GM12878 (cell line): ENCODE results near the gene STAG1. TPM values are rescaled to one million over a fixed set of nuclear protein-coding genes. Genes with fewer than 3 reads are reported as not detected.

Experiments
- ATAC-seq: fragments of 200-7000 bp; cut with Tn5 transposase; 3 replicates; pipeline ENCODE4 v1.9.1; 2020; ENCODE audit warnings: mild to moderate bottlenecking, moderate library complexity
- BruUV-seq: library from RNA; stranded (reverse); fragments of 400-500 nt; replicated peaks from 2 replicates; lab custom pipeline; 2021; lab: Mats Ljungman, UMichigan
- CTCF ChIA-PET: fragments of 300-600 bp; sonication (Branson Sonifier 250); formaldehyde crosslinking; extraction: SDS; loops from one replicate; lab custom pipeline; 2021; ENCODE audit warnings: inconsistent platforms; lab: Yijun Ruan, JAX
- POLR2A ChIA-PET: fragments of 350-600 bp; formaldehyde crosslinking; extraction: SDS; loops from one replicate; lab custom pipeline; 2021; ENCODE audit warnings: inconsistent platforms; lab: Charles Lee
- RAD21 ChIA-PET: fragments of 300-600 bp; sonication (Branson Sonifier 250); formaldehyde crosslinking; loops from one replicate; lab custom pipeline; 2023; ENCODE audit warnings: antibody characterized with exemption; ENCODE audit not compliant: unreplicated experiment; lab: Charles Lee
- SMC1A ChIA-PET: fragments of 300-600 bp; sonication (Branson Sonifier 250); formaldehyde crosslinking; loops from one replicate; lab custom pipeline; 2023; ENCODE audit not compliant: unreplicated experiment, uncharacterized antibody; lab: Charles Lee
- DNase-seq: peaks from one replicate; pipeline ENCODE4 v3.0.0-alpha.2; 2011; ENCODE audit warnings: low read depth, low spot score
- FAIRE-seq: peaks from 3 replicates; lab custom pipeline; 2011; peaks lifted over from hg19 to GRCh38; lab: Jason Lieb, UNC
- H2AFZ ChIP-seq: 2 replicates; pipeline ENCODE4 v1.6.0; 2011; ENCODE audit warnings: low read depth, low read length, control low read depth; ENCODE audit not compliant: control insufficient read depth
- H3K27ac ChIP-seq: 2 replicates; pipeline ENCODE4 v1.5.1; 2011; ENCODE audit warnings: control low read depth; ENCODE audit not compliant: control insufficient read depth, insufficient read depth
- H3K27me3 ChIP-seq, 2 experiments: replicated peaks in 1 of 2; 2 replicates each; pipeline versions ENCODE4 v1.6.0 to v1.6.1; 2011; ENCODE audit warnings: low read length in 1 of 2; ENCODE audit not compliant: control insufficient read depth in 2 of 2, insufficient read depth in 2 of 2
- H3K36me3 ChIP-seq, 2 experiments: 2 replicates each; pipeline ENCODE4 v1.5.1; 2011; ENCODE audit warnings: low read length in 1 of 2; ENCODE audit not compliant: control insufficient read depth in 2 of 2, insufficient read depth in 2 of 2
- H3K4me1 ChIP-seq: 2 replicates; pipeline ENCODE4 v1.6.1; 2011; ENCODE audit warnings: mild to moderate bottlenecking, low read length, moderate library complexity, mixed read lengths; ENCODE audit not compliant: control insufficient read depth, insufficient read depth
- H3K4me2 ChIP-seq: 2 replicates; pipeline ENCODE4 v1.6.0; 2011; ENCODE audit warnings: control low read depth; ENCODE audit not compliant: control insufficient read depth, insufficient read depth
- H3K4me3 ChIP-seq: fragments of 200-600 bp; sonication (generic); 2 replicates; pipeline ENCODE4 v1.5.1; 2016
- H3K79me2 ChIP-seq: 2 replicates; pipeline ENCODE4 v1.6.0; 2011; ENCODE audit warnings: low read length; ENCODE audit not compliant: control insufficient read depth, insufficient read depth
- H3K9ac ChIP-seq: 2 replicates; pipeline ENCODE4 v1.8.0; 2011; ENCODE audit warnings: low read length, control low read depth, mixed read lengths; ENCODE audit not compliant: control insufficient read depth, insufficient read depth
- H3K9me3 ChIP-seq: replicated peaks from 3 replicates; pipeline ENCODE4 v1.5.1; 2011; ENCODE audit warnings: mild to moderate bottlenecking, low read length; ENCODE audit not compliant: control insufficient read depth, insufficient read depth
- H4K20me1 ChIP-seq: 2 replicates; pipeline ENCODE4 v1.6.0; 2011; ENCODE audit not compliant: control insufficient read depth, insufficient read depth
- ATF2 ChIP-seq: IDR thresholded peaks from 2 replicates; pipeline ENCODE4 v1.6.1; 2012; ENCODE audit warnings: low read length, inconsistent platforms
- BACH1 ChIP-seq: fragments of 450-650 bp; IDR thresholded peaks from 2 replicates; pipeline ENCODE4 v1.6.1; 2017; ENCODE audit warnings: mild to moderate bottlenecking, borderline replicate concordance
- CBX3 ChIP-seq: fragments of 200-600 bp; sonication (generic); IDR thresholded peaks from 2 replicates; pipeline ENCODE4 v1.6.1; 2016; ENCODE audit warnings: low read depth, borderline replicate concordance
- CREB1 ChIP-seq: IDR thresholded peaks from 2 replicates; pipeline ENCODE4 v1.6.1; 2012; ENCODE audit warnings: low read depth, mild to moderate bottlenecking, inconsistent platforms
- E2F4 ChIP-seq: IDR thresholded peaks from 2 replicates; pipeline ENCODE4 v1.6.1; 2012; ENCODE audit warnings: low read depth, low read length, improper control_type of control experiment
- ESRRA ChIP-seq: IDR thresholded peaks from 2 replicates; pipeline ENCODE4 v1.6.1; 2012; ENCODE audit warnings: mild to moderate bottlenecking, low read length, improper control_type of control experiment
- GATAD2B ChIP-seq: fragments of 450-650 bp; conservative IDR thresholded peaks from 2 replicates; pipeline ENCODE4 v1.6.1; 2017; ENCODE audit warnings: low read depth, mild to moderate bottlenecking, moderate library complexity
- IRF3 ChIP-seq: fragments of 450-650 bp; IDR thresholded peaks from 2 replicates; pipeline ENCODE4 v1.6.1; 2014; ENCODE audit warnings: mild to moderate bottlenecking
- LARP7 ChIP-seq: fragments of 450-650 bp; IDR thresholded peaks from 2 replicates; pipeline ENCODE4 v1.6.1; 2017; ENCODE audit warnings: mild to moderate bottlenecking
- MEF2A ChIP-seq: IDR thresholded peaks from 2 replicates; pipeline ENCODE4 v1.6.1; 2011; ENCODE audit warnings: low read depth, mild to moderate bottlenecking, low read length, moderate library complexity; ENCODE audit not compliant: insufficient read depth
- MTA2 ChIP-seq: fragments of 450-650 bp; IDR thresholded peaks from 2 replicates; pipeline ENCODE4 v1.6.1; 2016; ENCODE audit warnings: low read depth, mild to moderate bottlenecking, moderate library complexity
- NFXL1 ChIP-seq: fragments of 450-650 bp; IDR thresholded peaks from 2 replicates; pipeline ENCODE4 v1.6.1; 2017; ENCODE audit warnings: antibody characterized with exemption, mild to moderate bottlenecking, borderline replicate concordance
- NR2C2 ChIP-seq: IDR thresholded peaks from 2 replicates; pipeline ENCODE4 v1.6.1; 2011; ENCODE audit warnings: borderline replicate concordance, low read depth; ENCODE audit not compliant: control insufficient read depth, insufficient read length
- PAX5 ChIP-seq: IDR thresholded peaks from 2 replicates; pipeline ENCODE4 v1.6.1; 2011; ENCODE audit warnings: low read depth, low read length, borderline replicate concordance
- PML ChIP-seq: IDR thresholded peaks from 2 replicates; pipeline ENCODE4 v1.6.1; 2012; ENCODE audit warnings: low read length, inconsistent platforms
- SMAD5 ChIP-seq: IDR thresholded peaks from 2 replicates; pipeline ENCODE4 v1.6.1; 2016; ENCODE audit warnings: antibody characterized with exemption, low read depth
- ZBTB4 ChIP-seq: fragments of 450-650 bp; formaldehyde crosslinking; IDR thresholded peaks from 2 replicates; pipeline ENCODE4 v1.4.0; 2022; ENCODE audit warnings: mild to moderate bottlenecking, moderate library complexity
- ZZZ3 ChIP-seq: IDR thresholded peaks from 2 replicates; pipeline ENCODE4 v1.6.1; 2011; ENCODE audit warnings: low read depth; ENCODE audit not compliant: control insufficient read depth, insufficient read length
- WGBS: methylation state at CpG from one replicate; pipeline ENCODE4 v1.1.6; 2016; ENCODE audit warnings: low lambda C conversion rate; ENCODE audit not compliant: insufficient replicate concordance, insufficient coverage; ENCODE audit errors: missing lambda C conversion rate; 5-methylcytosine and 5-hydroxymethylcytosine counted together
- in situ Hi-C: fragments of 300-500 bp; cut with MboI; formaldehyde crosslinking; loops from 9 replicates; pipeline ENCODE4 v1.14.3; 2018; ENCODE audit warnings: mixed read lengths
- intact Hi-C: fragments of 100-400 bp; cut with micrococcal nuclease; formaldehyde crosslinking; loops from one replicate; pipeline ENCODE4 v1.14.2; 2022; ENCODE audit not compliant: unreplicated experiment
- polyA plus RNA-seq, 11 experiments: library from polyadenylated mRNA; depleted of rRNA in 4 of 11; unstranded in 6 of 11; stranded (reverse) in 5 of 11; fragments of >200 nt; fragmentation: Nextera tagmentation in 4 of 11; fragmentation: Illumina TruSeq in 1 of 11; extraction: Ambion mirVana in 4 of 11; extraction: Trizol in 1 of 11; gene quantifications; 1 replicate in 1 of 11; 2 replicates in 10 of 11; pipeline versions ENCODE4 v1.2.1 to v1.2.3, GENCODE V29; 2011 to 2016; ENCODE audit warnings: inconsistent platforms in 2 of 11, missing spikeins in 2 of 11, low read depth in 1 of 11
- total RNA-seq, 4 experiments: library from RNA; depleted of rRNA in 3 of 4; stranded (reverse); fragments of >200 nt in 3 of 4; fragmentation: Illumina TruSeq in 1 of 4; extraction: Trizol in 1 of 4; gene quantifications; 2 replicates each; pipeline versions ENCODE4 v1.2.1 to v1.2.3, GENCODE V29; 2013 to 2021

Gene STAG1
- total and polyA plus RNA-seq, 10 of the 15 experiments (the other 5 are each of a cell fraction or from before 2014, with no cell fraction given), result 4.4 to 30.1 (median 20.2) TPM

GRCh38 chr3:136444581-136444980 is 307.6 kb downstream of the STAG1 start:
- Histone ChIP-seq H4K20me1 (no peaks in the 10 kb centered on the region), H3K36me3 (no peaks in the 10 kb centered on the region), H3K9me3 (no peaks in the 10 kb centered on the region), H2AFZ (no peak overlapping the region), H3K4me3 (no peak overlapping the region), H3K4me1 (no peaks in the 10 kb centered on the region), H3K27ac (no peak overlapping the region), H3K27me3 (no peaks in the 10 kb centered on the region), H3K9ac (no peak overlapping the region), H3K79me2 (no peaks in the 10 kb centered on the region), H3K4me2 (no peak overlapping the region)
- intact Hi-C loops (no loop called here), in situ Hi-C loops (no loop called here)
- FAIRE-seq (no peak), DNase-seq (no peak), ATAC-seq (no peak)
- 96% methylated on average over 3 of the region's 3 CpGs for WGBS
- POLR2A ChIA-PET, result no interaction called here
- TF ChIP-seq BACH1, result no peak
- TF ChIP-seq MEF2A, result no peak
- no peak for TF ChIP-seq ESRRA
- TF ChIP-seq LARP7, result no peak
- no peak for TF ChIP-seq SMAD5
- no peak for TF ChIP-seq ATF2
- no peak for TF ChIP-seq ZBTB4 (CRISPR knock-in tag)
- no peak for TF ChIP-seq CBX3
- TF ChIP-seq IRF3, result no peak
- no peak for TF ChIP-seq E2F4
- TF ChIP-seq PAX5, result no peak
- no peak for TF ChIP-seq NFXL1
- TF ChIP-seq CREB1, result no peak
- TF ChIP-seq GATAD2B, result no peak
- no peak for TF ChIP-seq PML
- no peak for TF ChIP-seq MTA2
- TF ChIP-seq NR2C2, result no peak
- no peak for TF ChIP-seq ZZZ3
- SMC1A ChIA-PET, result no interaction called here
- CTCF ChIA-PET, result no interaction called here
- BruUV-seq, result no TSS peak
- RAD21 ChIA-PET, result no interaction called here
